HUES64 (cell line): ENCODE results near the gene NHS.
"Not testable (repeated sequence)": the region's sequence is repeated elsewhere in the genome, so short reads cannot be mapped to it uniquely, and the experiment has no call there.

Experiments
- H3K27ac ChIP-seq: 2 replicates; pipeline ENCODE4 v1.7.0; 2013; ENCODE audit warnings: low read depth, low read length, inconsistent platforms
- H3K27me3 ChIP-seq: 2 replicates; pipeline ENCODE4 v1.6.1; 2013; ENCODE audit warnings: mild to moderate bottlenecking, low read length; ENCODE audit not compliant: insufficient read depth
- H3K36me3 ChIP-seq: 2 replicates; pipeline ENCODE4 v1.6.1; 2013; ENCODE audit warnings: mild to moderate bottlenecking, low read length; ENCODE audit not compliant: insufficient read depth
- H3K4me1 ChIP-seq: 2 replicates; pipeline ENCODE4 v1.6.1; 2013; ENCODE audit warnings: mild to moderate bottlenecking, low read length, moderate library complexity; ENCODE audit not compliant: insufficient read depth
- H3K4me3 ChIP-seq: 2 replicates; pipeline ENCODE4 v1.5.1; 2013; ENCODE audit warnings: mild to moderate bottlenecking, low read length, moderate library complexity
- H3K9ac ChIP-seq: 2 replicates; pipeline ENCODE4 v1.6.1; 2013; ENCODE audit warnings: mild to moderate bottlenecking, low read depth, low read length
- H3K9me3 ChIP-seq: 2 replicates; pipeline ENCODE4 v1.6.1; 2013; ENCODE audit warnings: low read depth, low read length; ENCODE audit not compliant: insufficient read depth
- WGBS: fragments of 150-250, 120-280 bp; methylation state at CpG from one replicate; pipeline ENCODE4 v1.1.7; 2013; ENCODE audit warnings: missing lambda C conversion rate; 5-methylcytosine and 5-hydroxymethylcytosine counted together

Gene NHS

GRCh38 chrX:17425551-17425950, 50.6 kb downstream of the NHS start:
- Histone ChIP-seq H3K9ac (no peak overlapping the region), H3K4me1 (no peaks in the 10 kb centered on the region), H3K36me3 (no peaks in the 10 kb centered on the region), H3K4me3 (no peak overlapping the region), H3K27ac (no peak overlapping the region), H3K9me3 (no peaks in the 10 kb centered on the region), H3K27me3 (no peaks in the 10 kb centered on the region)
- WGBS = 84% methylated on average over 1 of the region's 1 CpG

DNA sequence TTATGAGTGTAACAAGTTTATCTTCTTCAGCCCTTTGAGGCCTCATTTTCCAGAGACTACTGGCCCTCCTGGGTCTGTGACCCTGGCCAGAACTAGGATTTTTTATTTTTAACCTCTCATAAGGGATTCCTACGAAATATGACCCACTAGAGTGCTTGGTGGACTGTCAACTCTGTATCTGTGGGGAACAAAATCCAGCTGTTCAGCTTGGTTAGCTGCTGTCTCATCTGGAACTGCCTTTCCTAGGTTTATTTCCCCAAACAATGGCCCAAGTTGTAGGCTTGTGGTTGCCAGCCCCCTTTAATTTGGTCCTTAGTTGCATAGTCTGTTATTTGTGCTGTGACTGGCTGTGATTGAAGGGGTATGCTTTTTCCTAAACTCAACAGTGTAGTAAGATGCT, 56.2 kb downstream of the NHS start:
- Histone ChIP-seq H3K9ac (no peak overlapping the region), H3K36me3 (no peaks in the 10 kb centered on the region), H3K27ac (no peak overlapping the region), H3K4me3 (no peak overlapping the region), H3K27me3 (no peaks in the 10 kb centered on the region), H3K4me1 (peaks cover 4% of the 10 kb centered on the region; the same call in 1 of the 2 replicates), H3K9me3 (no peaks in the 10 kb centered on the region)
- WGBS = 55% methylated on average over 1 of the region's 1 CpG

- Histone ChIP-seq H3K9ac (no peak overlapping the region), H3K27me3 (no peaks in the 10 kb centered on the region), H3K9me3 (no peaks in the 10 kb centered on the region), H3K4me3 (no peak overlapping the region), H3K36me3 (no peaks in the 10 kb centered on the region), H3K27ac (no peak overlapping the region), H3K4me1 (peaks cover 4% of the 10 kb centered on the region; the same call in 1 of the 2 replicates)
- no CpG with 5 or more reads among the region's 1 CpG for WGBS
Observed at GRCh38 chrX:17432158-17432557, 57.2 kb downstream of the NHS start.

DNA sequence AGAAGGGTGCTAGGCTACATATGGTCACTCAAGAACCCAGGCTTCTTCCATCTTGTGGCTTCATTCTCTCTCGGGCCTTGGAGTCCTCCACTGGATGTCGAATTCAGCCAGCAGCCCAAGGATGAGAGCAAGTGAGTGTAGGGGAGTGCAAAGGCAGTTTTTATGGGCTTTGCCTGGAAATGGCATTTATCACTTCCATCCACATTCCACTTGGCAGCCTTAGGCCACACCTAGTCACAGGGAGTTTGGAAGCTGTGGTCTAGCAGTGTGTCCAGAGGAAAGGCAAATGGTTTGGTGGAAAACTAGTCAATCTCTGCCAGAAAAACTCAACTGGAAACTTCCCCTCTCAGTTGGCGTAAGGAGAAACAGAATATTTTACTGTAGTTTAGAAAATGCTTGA, 59.0 kb downstream of the NHS start:
- Histone ChIP-seq H3K36me3 (no peaks in the 10 kb centered on the region), H3K9ac (no peak overlapping the region), H3K9me3 (no peaks in the 10 kb centered on the region), H3K4me3 (no peak overlapping the region), H3K4me1 (peaks cover 10% of the 10 kb centered on the region; the same call in 1 of the 2 replicates), H3K27ac (no peak overlapping the region), H3K27me3 (no peaks in the 10 kb centered on the region)
- WGBS = 100% methylated on average over 2 of the region's 3 CpGs

DNA sequence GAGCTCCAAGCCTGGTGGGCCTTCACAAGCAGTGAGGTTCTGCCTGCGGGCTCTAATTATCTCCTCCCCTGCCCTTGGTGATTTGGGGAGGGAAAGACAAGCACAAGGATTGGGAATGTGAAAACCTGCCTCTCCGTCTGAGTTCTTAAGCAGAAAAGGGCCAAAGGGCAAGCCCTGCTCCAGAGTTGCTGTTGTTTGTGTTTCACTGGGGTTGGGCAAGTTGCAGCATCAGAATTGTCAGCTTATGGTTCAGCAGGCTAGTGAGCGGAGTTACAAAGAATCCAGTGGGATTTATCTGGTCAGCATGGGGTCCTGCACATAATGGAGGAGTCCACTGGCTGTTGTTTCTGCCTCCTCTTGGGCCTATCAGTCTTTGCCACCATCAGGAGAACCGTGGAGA, 60.5 kb downstream of the NHS start:
- 63% methylated on average over 4 of the region's 4 CpGs for WGBS
- Histone ChIP-seq H3K27ac (no peak overlapping the region), H3K4me1 (peaks cover 10% of the 10 kb centered on the region; the same call in 1 of the 2 replicates), H3K9me3 (no peaks in the 10 kb centered on the region), H3K9ac (no peak overlapping the region), H3K27me3 (no peaks in the 10 kb centered on the region), H3K36me3 (no peaks in the 10 kb centered on the region), H3K4me3 (no peak overlapping the region)

DNA sequence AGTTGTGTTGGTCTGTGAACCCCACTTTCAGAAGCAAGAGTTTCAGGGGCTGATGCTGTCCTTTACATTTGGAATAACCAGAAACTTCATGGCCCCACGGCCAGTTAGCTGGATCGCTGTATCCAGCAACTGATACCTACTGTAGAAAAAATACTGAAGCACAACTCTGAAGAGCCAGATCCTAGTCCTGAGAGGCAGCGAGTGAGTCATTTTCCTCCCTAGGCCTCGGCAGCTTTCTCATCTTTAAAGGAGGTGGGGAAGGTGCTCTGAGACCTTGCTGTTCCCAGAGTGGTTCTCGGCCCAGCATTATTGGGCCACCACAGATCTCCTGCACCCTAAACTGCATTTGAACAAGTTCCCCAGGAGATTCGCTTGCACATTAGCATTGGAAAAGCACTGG, 63.2 kb downstream of the NHS start:
- H3K9me3 ChIP-seq = no peaks in the 10 kb centered on the region
- WGBS = 67% methylated on average over 6 of the region's 6 CpGs
- no peaks in the 10 kb centered on the region for H3K36me3 ChIP-seq
- H3K27ac ChIP-seq = no peak overlapping the region
- peaks cover 10% of the 10 kb centered on the region; the same call in 1 of the 2 replicates for H3K4me1 ChIP-seq
- H3K4me3 ChIP-seq = no peak overlapping the region
- no peaks in the 10 kb centered on the region for H3K27me3 ChIP-seq
- H3K9ac ChIP-seq = no peak overlapping the region

GRCh38 chrX:17440258-17440657, 65.3 kb downstream of the NHS start:
- Histone ChIP-seq H3K27me3 (no peaks in the 10 kb centered on the region), H3K9ac (no peak overlapping the region), H3K27ac (no peak overlapping the region)

GRCh38 chrX:17440836-17441235, 65.8 kb downstream of the NHS start:
- Histone ChIP-seq H3K36me3 (no peaks in the 10 kb centered on the region), H3K4me1 (peaks cover 7% of the 10 kb centered on the region; the same call in 1 of the 2 replicates), H3K27me3 (no peaks in the 10 kb centered on the region), H3K4me3 (no peak overlapping the region), H3K27ac (no peak overlapping the region), H3K9me3 (no peaks in the 10 kb centered on the region), H3K9ac (no peak overlapping the region)
- WGBS = 100% methylated on average over 1 of the region's 3 CpGs

More at GRCh38 chrX:17440258-17440657, 65.3 kb downstream of the NHS start:
- H3K4me1 ChIP-seq = peaks cover 10% of the 10 kb centered on the region; the same call in 1 of the 2 replicates
- no peak overlapping the region for H3K4me3 ChIP-seq
- H3K36me3 ChIP-seq = no peaks in the 10 kb centered on the region
- H3K9me3 ChIP-seq = no peaks in the 10 kb centered on the region

- Histone ChIP-seq H3K27ac (no peak overlapping the region), H3K9ac (no peak overlapping the region), H3K36me3 (no peaks in the 10 kb centered on the region), H3K4me1 (peaks cover 5% of the 10 kb centered on the region; the same call in 1 of the 2 replicates), H3K27me3 (no peaks in the 10 kb centered on the region), H3K9me3 (no peaks in the 10 kb centered on the region), H3K4me3 (no peak overlapping the region)
Observed at GRCh38 chrX:17441965-17442364, 67.0 kb downstream of the NHS start.

DNA sequence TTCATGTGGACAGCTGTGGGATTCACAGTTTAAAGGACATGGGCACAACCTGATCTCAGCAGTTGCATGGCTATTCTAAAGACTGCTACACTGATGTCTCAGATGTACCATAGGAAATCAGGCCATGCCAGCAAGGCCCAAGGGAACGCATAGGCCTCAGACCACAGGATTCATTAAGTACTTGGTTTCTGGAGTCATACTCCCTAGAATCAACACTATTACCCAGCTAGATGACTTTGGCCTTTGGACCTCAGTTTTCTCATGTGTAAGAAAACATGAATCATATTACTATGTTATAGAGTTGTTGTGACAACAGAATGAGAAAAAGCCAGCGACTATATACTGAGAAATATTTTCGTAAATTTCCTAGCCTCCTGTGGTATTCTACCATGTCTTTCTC, 67.9 kb downstream of the NHS start:
- H3K27ac ChIP-seq = no peak overlapping the region
- no peaks in the 10 kb centered on the region for H3K36me3 ChIP-seq
- no peaks in the 10 kb centered on the region for H3K27me3 ChIP-seq
- H3K4me3 ChIP-seq = no peak overlapping the region
- no peak overlapping the region for H3K9ac ChIP-seq
- 96% methylated on average over 3 of the region's 3 CpGs for WGBS
- H3K4me1 ChIP-seq = peaks cover 5% of the 10 kb centered on the region; the same call in 1 of the 2 replicates
- no peaks in the 10 kb centered on the region for H3K9me3 ChIP-seq

DNA sequence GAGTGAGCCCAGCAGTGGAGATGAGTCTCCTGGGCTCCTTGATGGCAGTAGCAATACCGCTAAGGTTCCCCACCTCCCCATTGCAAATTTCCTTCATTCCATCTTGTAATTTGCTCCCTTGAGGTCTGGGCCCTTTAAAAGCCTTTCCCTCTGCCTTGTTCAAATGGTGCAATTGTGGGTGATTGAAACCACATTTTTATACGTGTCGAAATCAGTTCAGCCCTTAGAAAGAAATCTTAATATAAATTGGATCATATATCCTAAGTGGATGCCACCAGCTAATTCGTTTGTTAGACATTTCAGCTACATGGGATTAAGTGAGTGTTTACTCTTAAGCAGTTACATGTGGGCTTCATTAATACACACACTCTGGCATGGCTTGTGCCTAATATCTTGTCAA, 68.6 kb downstream of the NHS start:
- no peaks in the 10 kb centered on the region for H3K36me3 ChIP-seq
- H3K27me3 ChIP-seq = no peaks in the 10 kb centered on the region
- WGBS = 77% methylated on average over 1 of the region's 4 CpGs
- no peak overlapping the region for H3K4me3 ChIP-seq
- no peaks in the 10 kb centered on the region for H3K9me3 ChIP-seq
- H3K4me1 ChIP-seq = peaks cover under 1% of the 10 kb centered on the region; the same call in 1 of the 2 replicates
- no peak overlapping the region for H3K9ac ChIP-seq
- no peak overlapping the region for H3K27ac ChIP-seq

DNA sequence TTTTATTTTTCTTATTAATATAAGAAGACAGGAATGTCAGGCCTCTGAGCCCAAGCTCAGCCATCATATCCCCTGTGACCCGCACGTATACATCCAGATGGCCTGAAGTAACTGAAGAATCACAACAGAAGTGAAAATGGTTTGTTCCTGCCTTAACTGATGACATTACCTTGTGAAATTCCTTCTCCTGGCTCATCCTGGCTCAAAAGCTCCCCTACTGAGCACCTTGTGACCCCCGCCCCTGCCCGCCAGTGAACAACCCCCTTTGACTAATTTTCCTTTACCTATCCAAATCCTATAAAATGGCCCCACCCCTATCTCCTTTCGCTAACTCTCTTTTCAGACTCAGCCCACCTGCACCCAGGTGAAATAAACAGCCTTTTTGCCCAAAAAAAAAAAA, 71.3 kb downstream of the NHS start:
- H3K4me3 ChIP-seq, H3K4me1 ChIP-seq, H3K9me3 ChIP-seq, H3K27me3 ChIP-seq, H3K27ac ChIP-seq, H3K36me3 ChIP-seq, H3K9ac ChIP-seq: not testable (repeated sequence)
- 40% methylated on average over 5 of the region's 5 CpGs for WGBS
